ENCODE measurements around the gene TLR1. TPM values are rescaled to one million over a fixed set of nuclear protein-coding genes. Genes with fewer than 3 reads are reported as not detected.

Gene TLR1
- polyA plus RNA-seq, 1 of the 3 experiments (the other 2 are of a cell fraction) = not detected

GRCh38 chr4:38802561-38803355 lies 1.8 kb downstream of the TLR1 start:
- no peak for DNase-seq
- no peak overlapping the region for H3K27ac ChIP-seq (ENCODE audit: low read depth in 2 of 2, low read length in 1 of 2)
- no peak overlapping the region for H3K4me2 ChIP-seq
- H2AFZ ChIP-seq (ENCODE audit: low read depth) = no peak overlapping the region
- no peaks in the 10 kb centered on the region; the same call in 1 of the 2 replicates for H3K27me3 ChIP-seq (ENCODE audit: insufficient read depth)
- TF ChIP-seq CTCF (IDR thresholded peaks at IDR 0.05) = no peak
- TF ChIP-seq JUND (IDR thresholded peaks at IDR 0.05) = no peak
- TF ChIP-seq NRF1 (IDR thresholded peaks at IDR 0.05; ENCODE audit: low read depth, low read length) = no peak
- no peaks in the 10 kb centered on the region for H3F3A ChIP-seq (replicated peaks; ENCODE audit: insufficient read depth)
- CTCF ChIA-PET = interaction anchor here (0.9 to 4.7 kb wide), 6 partner anchors 13 to 73 kb away, joined by 3 to 41 read pairs (median 5); partner anchors contain the start of gene TLR10
- no peak overlapping the region for H3K9ac ChIP-seq
- 80% methylated on average over 15 of the region's 15 CpGs for WGBS (ENCODE audit: low lambda C conversion rate)
- H4K20me1 ChIP-seq (ENCODE audit: insufficient read depth) = no peaks in the 10 kb centered on the region
- H3K4me1 ChIP-seq (ENCODE audit: control insufficient read depth in 1 of 2, insufficient read depth in 2 of 2, low read depth in 1 of 2, low read length in 1 of 2) = no peaks in the 10 kb centered on the region; a peak in 1 of 4 replicates
- H3K9me3 ChIP-seq = no peaks in the 10 kb centered on the region
- POLR2A ChIA-PET = no interaction called here
- no peaks in the 10 kb centered on the region for H3K79me2 ChIP-seq (ENCODE audit: insufficient read depth)
- H3K36me3 ChIP-seq (replicated peaks in 1 of 2; ENCODE audit: control insufficient read depth in 1 of 2, insufficient read depth in 2 of 2, low read length in 1 of 2) = no peaks in the 10 kb centered on the region
- no peak overlapping the region for H3K4me3 ChIP-seq (ENCODE audit: low read depth in 2 of 2, low read length in 1 of 2)
- H3K9me2 ChIP-seq = no peaks in the 10 kb centered on the region

GRCh38 chr4:38800961-38801450 lies 3.6 kb downstream of the TLR1 start:
- H3K4me3 ChIP-seq (ENCODE audit: low read depth in 2 of 2, low read length in 1 of 2) = no peak overlapping the region
- no peaks in the 10 kb centered on the region for H3K9me2 ChIP-seq
- no peaks in the 10 kb centered on the region for H3F3A ChIP-seq (replicated peaks; ENCODE audit: insufficient read depth)
- H3K27ac ChIP-seq (ENCODE audit: low read depth in 2 of 2, low read length in 1 of 2) = no peak overlapping the region
- H3K4me1 ChIP-seq (ENCODE audit: control insufficient read depth in 1 of 2, insufficient read depth in 2 of 2, low read depth in 1 of 2, low read length in 1 of 2) = no peaks in the 10 kb centered on the region; a peak in 1 of 4 replicates
- H3K9ac ChIP-seq = no peak overlapping the region
- no peak overlapping the region for H3K4me2 ChIP-seq
- 70% methylated on average over 3 of the region's 3 CpGs for WGBS (ENCODE audit: low lambda C conversion rate)
- no peaks in the 10 kb centered on the region for H3K36me3 ChIP-seq (replicated peaks in 1 of 2; ENCODE audit: control insufficient read depth in 1 of 2, insufficient read depth in 2 of 2, low read length in 1 of 2)
- H3K79me2 ChIP-seq (ENCODE audit: insufficient read depth) = no peaks in the 10 kb centered on the region
- H3K27me3 ChIP-seq (ENCODE audit: insufficient read depth) = no peaks in the 10 kb centered on the region; the same call in 1 of the 2 replicates
- DNase-seq = no peak
- H4K20me1 ChIP-seq (ENCODE audit: insufficient read depth) = no peaks in the 10 kb centered on the region
- no peak overlapping the region for H2AFZ ChIP-seq (ENCODE audit: low read depth)
- POLR2A ChIA-PET = no interaction called here
- TF ChIP-seq MAX (IDR thresholded peaks at IDR 0.05; ENCODE audit: low read depth) (no peak), RCOR1 (IDR thresholded peaks at IDR 0.05; ENCODE audit: low read length) (no peak), USF1 (IDR thresholded peaks at IDR 0.05; ENCODE audit: borderline replicate concordance, low read depth) (no peak), FOSL2 (IDR thresholded peaks at IDR 0.05; ENCODE audit: borderline replicate concordance, low read depth) (no peak), FOXM1 (IDR thresholded peaks at IDR 0.05; ENCODE audit: low read depth) (no peak), TCF12 (IDR thresholded peaks at IDR 0.05) (no peak), FOXJ3 (CRISPR knock-in tag; IDR thresholded peaks at IDR 0.05) (no peak), TEAD4 (IDR thresholded peaks at IDR 0.05; ENCODE audit: borderline replicate concordance, insufficient read depth) (no peak), POLR2AphosphoS5 (IDR thresholded peaks at IDR 0.05; ENCODE audit: low read depth, low read length) (no peak)
- CTCF ChIA-PET = interaction anchor here (0.9 to 4.7 kb wide), 2 partner anchors 19 to 42 kb away, joined by 3 to 41 read pairs; partner anchors contain the start of gene TLR10
- H3K9me3 ChIP-seq = no peaks in the 10 kb centered on the region
